ENCODE measurements around the gene RGL4. TPM values are rescaled to one million over a fixed set of nuclear protein-coding genes. Genes with fewer than 3 reads are reported as not detected.

The RGL4 gene
- total RNA-seq, 4 donors from 2014 or later: 0.09 to 1.9 TPM; not detected in 2

DNA sequence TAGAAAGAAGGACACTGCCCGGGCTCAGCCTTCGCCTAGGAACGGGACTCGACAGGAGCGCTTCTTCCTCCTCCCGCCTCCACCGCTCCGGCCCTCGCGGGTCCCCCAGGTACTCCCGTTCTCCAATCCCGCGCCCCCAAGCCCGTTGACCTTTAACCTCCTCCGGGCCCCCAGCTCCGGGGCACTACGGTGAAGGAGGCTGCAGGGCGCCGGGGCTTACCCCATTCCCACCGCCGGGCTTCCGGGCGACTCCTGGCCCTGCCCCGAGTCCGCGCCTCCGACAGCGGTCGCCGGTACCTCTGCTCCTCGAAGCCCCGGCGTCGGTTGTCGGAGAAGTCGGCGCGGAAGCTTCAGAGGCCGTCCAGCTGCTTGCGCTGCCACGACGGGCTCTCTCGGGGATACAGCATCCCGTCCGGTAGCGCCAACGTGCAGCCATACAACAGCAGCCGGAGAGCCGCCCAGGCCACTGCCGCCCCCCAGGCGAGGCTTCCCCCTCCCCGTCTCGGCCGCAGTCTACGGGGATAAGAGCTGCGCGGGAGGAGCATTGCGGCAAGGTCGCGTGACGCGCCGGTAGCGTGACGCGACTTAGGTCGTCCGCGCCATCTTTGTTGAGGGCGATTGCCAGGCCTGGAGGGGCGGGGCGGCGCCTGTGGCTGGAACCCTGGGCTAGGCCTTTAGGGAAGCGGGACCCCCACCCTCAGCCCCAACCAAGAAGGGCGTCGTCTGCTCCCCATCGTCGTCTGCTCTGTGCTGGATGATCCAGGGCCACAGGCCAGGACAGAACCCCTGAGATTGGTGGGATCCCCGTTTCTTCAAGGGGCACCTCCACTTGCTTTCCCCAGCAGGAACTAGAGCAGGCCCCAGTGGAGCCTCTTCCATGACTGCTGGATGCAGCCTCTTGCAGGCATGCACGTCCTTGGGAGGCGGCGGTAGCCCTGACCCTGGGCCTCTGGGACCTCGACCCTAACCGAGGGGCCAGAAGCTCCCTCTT is 26.3 kb downstream of the RGL4 start:
- Histone ChIP-seq H3K4me3 (peak overlapping the region; percentile 96 to 99 (median 98)), H3K27me3 (no peaks in the 10 kb centered on the region), H3K9me3 (no peaks in the 10 kb centered on the region), H3K27ac (peak overlapping the region; percentile 85 to 93 (median 90)), H3K36me3 (peaks cover 0 to 14% of the 10 kb centered on the region in 2 donors), H3K4me1 (peaks cover 11 to 15% of the 10 kb centered on the region in 2 donors)
- in situ Hi-C loops (cut with MboI; ENCODE audit: low sequenced_read_pairs in 4 of 4): no loop called here
- ATAC-seq (peak; percentile 91), DNase-seq (peak; percentile 66 to 81)
- TF ChIP-seq POLR2A (IDR thresholded peaks at IDR 0.05): peak; percentile 88 to 94
- TF ChIP-seq, protein P1, sequence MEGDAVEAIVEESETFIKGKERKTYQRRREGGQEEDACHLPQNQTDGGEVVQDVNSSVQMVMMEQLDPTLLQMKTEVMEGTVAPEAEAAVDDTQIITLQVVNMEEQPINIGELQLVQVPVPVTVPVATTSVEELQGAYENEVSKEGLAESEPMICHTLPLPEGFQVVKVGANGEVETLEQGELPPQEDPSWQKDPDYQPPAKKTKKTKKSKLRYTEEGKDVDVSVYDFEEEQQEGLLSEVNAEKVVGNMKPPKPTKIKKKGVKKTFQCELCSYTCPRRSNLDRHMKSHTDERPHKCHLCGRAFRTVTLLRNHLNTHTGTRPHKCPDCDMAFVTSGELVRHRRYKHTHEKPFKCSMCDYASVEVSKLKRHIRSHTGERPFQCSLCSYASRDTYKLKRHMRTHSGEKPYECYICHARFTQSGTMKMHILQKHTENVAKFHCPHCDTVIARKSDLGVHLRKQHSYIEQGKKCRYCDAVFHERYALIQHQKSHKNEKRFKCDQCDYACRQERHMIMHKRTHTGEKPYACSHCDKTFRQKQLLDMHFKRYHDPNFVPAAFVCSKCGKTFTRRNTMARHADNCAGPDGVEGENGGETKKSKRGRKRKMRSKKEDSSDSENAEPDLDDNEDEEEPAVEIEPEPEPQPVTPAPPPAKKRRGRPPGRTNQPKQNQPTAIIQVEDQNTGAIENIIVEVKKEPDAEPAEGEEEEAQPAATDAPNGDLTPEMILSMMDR (IDR thresholded peaks at IDR 0.05 in 4 of 5, conservative IDR thresholded peaks at IDR 0.05 in 1 of 5): no peak
- intact Hi-C loops (cut with DNase I; ENCODE audit: low total_unique reads): loop anchor here (5.0 kb wide), 2 partner anchors 35 to 130 kb away; partner anchors contain the start of genes VPREB3 and ZNF70

- peaks cover 11 to 15% of the 10 kb centered on the region in 2 donors for H3K4me1 ChIP-seq
- no peaks in the 10 kb centered on the region for H3K27me3 ChIP-seq
- no peak overlapping the region for H3K4me3 ChIP-seq
- peaks cover 0 to 11% of the 10 kb centered on the region in 2 donors for H3K36me3 ChIP-seq
- in situ Hi-C loops (cut with MboI; ENCODE audit: low sequenced_read_pairs in 4 of 4) (no loop called here), intact Hi-C loops (cut with DNase I; ENCODE audit: low total_unique reads) (loop anchor here (5.0 kb wide), 2 partner anchors 34 to 129 kb away; partner anchors contain the start of genes VPREB3 and ZNF70)
- TF ChIP-seq, protein P1 (IDR thresholded peaks at IDR 0.05 in 4 of 5, conservative IDR thresholded peaks at IDR 0.05 in 1 of 5): no peak
- no peak for TF ChIP-seq POLR2A (IDR thresholded peaks at IDR 0.05)
- DNase-seq (no peak), ATAC-seq (no peak)
- H3K27ac ChIP-seq: no peak overlapping the region
- H3K9me3 ChIP-seq: no peaks in the 10 kb centered on the region
Observed at GRCh38 chr22:23718371-23719165, 27.8 kb downstream of the RGL4 start.

DNA sequence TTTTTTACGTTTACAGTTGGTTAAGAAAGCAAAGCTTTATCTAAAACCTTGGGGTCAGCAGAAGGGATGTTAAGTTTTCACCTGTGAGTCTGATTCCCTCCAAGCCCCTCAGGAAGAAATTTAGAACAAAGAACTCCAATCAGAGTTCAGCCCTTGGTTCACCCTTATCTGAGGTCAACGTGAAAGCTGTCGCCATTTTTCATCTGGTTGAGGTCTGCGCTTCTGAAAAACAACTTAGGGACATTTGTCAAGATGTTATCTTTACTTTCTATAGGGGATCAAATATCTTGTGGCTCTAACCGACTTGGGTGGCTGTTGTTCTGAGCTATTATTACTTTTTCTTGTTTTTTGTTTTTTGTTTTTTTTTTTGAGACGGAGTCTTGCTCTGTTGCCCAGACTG is 30.0 kb downstream of the RGL4 start:
- no peak for DNase-seq
- ATAC-seq: no peak
- no peaks in the 10 kb centered on the region for H3K27me3 ChIP-seq
- H3K4me3 ChIP-seq: no peak overlapping the region
- H3K4me1 ChIP-seq: peaks cover 11% of the 10 kb centered on the region in 2 donors
- intact Hi-C loops (cut with DNase I; ENCODE audit: low total_unique reads) (no loop called here), in situ Hi-C loops (cut with MboI; ENCODE audit: low sequenced_read_pairs in 4 of 4) (no loop called here)
- no peaks in the 10 kb centered on the region for H3K9me3 ChIP-seq
- H3K27ac ChIP-seq: no peak overlapping the region
- TF ChIP-seq POLR2A (IDR thresholded peaks at IDR 0.05): no peak
- TF ChIP-seq, protein P1 (IDR thresholded peaks at IDR 0.05 in 4 of 5, conservative IDR thresholded peaks at IDR 0.05 in 1 of 5): no peak
- no peaks in the 10 kb centered on the region for H3K36me3 ChIP-seq

GRCh38 chr22:23722160-23722559 is 31.3 kb downstream of the RGL4 start:
- no peak for TF ChIP-seq POLR2A (IDR thresholded peaks at IDR 0.05)
- TF ChIP-seq, protein P1 (IDR thresholded peaks at IDR 0.05 in 4 of 5, conservative IDR thresholded peaks at IDR 0.05 in 1 of 5): no peak
- Histone ChIP-seq H3K36me3 (no peaks in the 10 kb centered on the region), H3K4me3 (no peak overlapping the region), H3K4me1 (peaks cover 3% of the 10 kb centered on the region in 2 donors), H3K27me3 (no peaks in the 10 kb centered on the region), H3K27ac (no peak overlapping the region), H3K9me3 (no peaks in the 10 kb centered on the region)
- in situ Hi-C loops (cut with MboI; ENCODE audit: low sequenced_read_pairs in 4 of 4): no loop called here
- intact Hi-C loops (cut with DNase I; ENCODE audit: low total_unique reads): no loop called here
- DNase-seq (no peak), ATAC-seq (no peak)
